GM19035 (cell line): Measurements from ENCODE around the gene UNK.
"Not testable (repeated sequence)": the region's sequence is repeated elsewhere in the genome, so short reads cannot be mapped to it uniquely, and the experiment has no call there.

Experiments
- ATAC-seq: cut with Tn5 transposase; IDR thresholded peaks from one replicate; pipeline ENCODE4 v1.9.1; 2021; ENCODE audit not compliant: unreplicated experiment

The UNK gene

DNA sequence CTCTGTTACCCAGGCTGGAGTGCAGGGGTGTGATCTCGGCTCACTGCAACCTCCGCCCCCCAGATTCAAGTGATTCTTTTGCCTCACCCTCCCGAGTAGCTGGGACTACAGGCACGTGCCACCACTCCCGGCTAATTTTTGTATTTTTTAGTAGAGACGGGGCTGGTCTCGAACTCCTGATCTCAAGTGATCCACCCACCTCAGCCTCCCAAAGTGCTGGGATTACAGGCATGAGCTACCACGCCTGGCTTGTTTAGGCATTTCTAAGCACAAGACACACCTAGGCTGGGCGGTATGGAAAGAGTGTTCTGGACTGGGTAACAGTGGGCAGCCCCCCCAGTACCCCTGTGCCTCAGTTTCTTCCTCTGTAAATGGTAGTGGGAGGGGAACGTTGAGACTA is 85.6 kb downstream of the UNK start:
- not testable (repeated sequence) for ATAC-seq

DNA sequence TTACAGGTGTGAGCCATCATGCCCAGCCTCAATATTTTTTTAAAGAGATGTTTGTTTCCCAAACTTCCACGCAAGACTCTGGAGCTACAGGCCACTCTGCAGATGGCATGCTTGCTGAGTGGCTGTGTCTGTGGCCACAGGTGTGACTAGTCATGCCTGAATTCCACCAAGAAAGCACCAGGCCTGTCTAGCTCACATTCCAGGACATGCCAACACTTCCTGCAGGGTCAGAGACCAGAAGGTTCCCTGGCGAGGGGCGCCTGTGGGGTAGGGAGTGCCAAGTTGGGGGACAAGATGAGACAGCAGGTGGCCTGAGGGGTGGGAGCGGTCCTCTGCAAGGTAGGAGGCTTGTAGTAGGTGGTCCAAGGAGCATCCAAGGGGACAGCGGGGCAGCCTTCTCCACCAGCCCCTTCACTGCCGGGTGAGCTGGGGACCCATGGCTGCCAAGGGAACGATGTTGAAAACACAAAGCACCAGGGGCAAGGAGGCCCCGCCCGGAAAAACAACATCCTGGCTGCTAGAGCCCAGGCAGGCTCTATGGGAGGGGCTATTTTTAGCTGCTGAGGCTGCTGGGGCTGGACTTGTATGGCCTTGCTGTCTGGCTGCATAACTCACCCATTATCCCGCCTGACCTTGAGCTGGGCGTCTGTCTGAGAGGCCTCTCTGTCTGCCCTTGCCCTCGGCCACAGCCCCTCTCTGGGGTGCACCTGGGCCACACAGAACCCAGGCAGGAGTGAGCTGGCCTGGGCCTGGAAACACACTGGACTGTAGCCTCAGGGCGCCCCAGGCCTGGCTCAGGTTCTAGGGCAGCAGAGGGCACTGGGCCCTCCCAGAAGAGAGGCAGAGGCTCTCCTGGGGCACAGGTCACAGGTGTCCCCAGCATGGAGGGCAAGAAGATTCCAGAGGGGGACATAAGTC is 88.1 kb downstream of the UNK start:
- no peak for ATAC-seq

DNA sequence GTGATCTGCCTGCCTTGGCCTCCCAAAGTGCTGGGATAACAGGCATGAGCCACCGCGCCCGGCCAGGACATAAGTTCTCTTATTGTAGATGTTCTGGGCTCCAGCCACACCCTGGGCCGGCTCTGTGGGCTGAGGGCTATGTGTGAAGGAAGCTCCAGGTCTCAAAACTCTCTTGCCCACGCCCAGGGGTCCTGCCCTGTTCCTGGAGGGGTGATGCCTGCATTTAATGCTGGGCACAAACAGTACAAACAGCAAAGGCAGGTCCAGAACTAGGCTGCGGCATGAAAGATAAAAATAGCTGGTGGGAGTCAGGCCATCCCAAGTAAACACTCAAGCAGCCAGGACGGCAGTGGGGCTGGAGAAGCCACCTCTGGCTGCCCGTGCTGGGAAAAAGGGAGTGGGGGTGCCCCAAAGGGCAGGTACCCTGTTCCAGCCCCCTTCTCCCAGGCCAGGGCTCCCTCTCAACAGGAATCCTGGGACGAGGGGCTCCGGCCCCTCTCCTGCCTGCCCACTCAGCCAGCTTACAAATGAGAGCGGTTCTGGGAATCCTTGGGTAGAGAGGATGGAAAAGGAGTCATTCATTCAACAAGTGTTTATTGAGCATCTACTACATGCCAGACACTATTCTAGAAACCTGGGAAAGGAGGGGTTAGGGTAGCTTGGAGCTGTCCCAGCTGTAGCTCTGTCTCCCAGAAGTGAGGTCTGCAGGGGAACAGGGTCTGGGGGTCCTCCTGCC is 89.1 kb downstream of the UNK start:
- no peak for ATAC-seq

DNA sequence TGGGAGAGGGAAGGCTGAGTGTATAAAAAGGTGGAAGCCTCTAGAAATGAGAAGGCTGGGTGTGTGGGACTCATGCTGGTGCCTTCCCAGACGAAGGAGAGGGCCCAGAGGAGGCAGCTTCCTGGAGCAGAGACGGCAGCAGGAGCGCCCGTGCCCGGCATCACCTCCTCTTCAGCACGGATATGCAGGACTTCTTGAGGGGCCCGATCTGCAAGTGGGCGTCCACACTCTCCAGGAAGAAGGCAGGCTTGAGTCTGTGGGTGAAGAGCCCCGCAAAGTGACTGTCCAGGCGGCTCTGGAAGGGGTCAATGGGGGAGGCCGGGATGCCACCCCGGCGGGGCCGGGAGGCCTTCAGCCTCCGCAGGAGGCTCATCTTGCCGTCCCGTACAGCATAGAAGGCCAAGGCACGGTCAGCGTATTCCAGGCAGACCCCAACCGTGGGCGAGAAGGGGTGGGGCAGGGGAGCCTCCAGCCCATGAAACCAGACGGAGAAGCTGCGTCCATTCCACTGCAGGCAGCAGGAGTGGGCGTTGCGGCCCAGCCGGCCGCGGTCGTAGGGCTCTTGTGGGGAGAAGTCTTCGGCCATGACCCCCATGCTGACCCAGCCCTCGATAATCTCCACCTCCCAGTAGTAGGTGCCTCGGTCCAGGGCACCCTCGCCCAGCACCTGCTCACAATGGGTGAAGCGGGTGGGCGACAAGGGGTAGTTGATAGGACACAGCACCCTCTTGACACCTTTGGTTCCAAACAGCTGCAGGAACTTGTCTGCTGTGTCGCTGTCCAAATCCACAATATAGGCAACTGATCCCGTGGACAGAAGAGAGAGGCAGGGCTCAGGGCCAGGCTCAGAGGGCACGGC is 89.9 kb downstream of the UNK start:
- ATAC-seq = no peak
